Midbrain (tissue), 1 donor: ENCODE measurements around the gene LGR6.
"Not testable (repeated sequence)": the region's sequence is repeated elsewhere in the genome, so short reads cannot be mapped to it uniquely, and the experiment has no call there.

Experiments
- DNase-seq: peaks from one replicate; lab custom pipeline; 2025; lab: John Stamatoyannopoulos, UW

The LGR6 gene

DNA sequence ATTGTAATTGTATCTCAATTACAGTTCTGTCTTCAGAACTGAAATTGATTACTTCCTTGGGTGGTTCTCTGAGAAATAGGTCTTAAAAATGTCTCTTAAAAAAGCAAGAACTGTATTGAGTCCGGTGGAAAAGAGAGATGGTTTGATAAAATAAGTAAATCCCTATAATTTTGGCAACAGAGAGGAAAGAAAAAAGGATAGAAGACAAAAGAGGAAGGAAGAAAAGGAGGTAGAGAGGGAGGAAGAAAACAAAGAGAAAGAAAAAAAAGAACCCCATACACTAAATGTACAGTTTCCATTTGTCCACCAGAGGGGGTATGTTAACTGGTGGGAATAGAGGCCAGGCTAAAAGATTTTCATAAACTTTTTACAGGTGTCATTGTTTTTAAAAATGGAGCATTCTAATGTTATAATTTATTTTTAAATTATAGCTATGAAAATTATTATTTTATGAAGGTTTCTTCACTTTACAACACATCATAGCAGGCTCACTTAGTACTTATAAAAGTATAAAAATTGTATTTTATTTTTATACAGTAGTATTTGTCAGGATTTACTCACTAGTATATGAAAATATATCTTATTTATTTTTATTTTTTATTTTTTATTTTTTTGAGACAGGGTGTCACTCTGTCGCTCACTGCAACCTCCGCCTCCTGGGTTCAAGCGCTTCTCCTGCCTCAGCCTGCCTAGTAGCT, 150.2 kb downstream of the LGR6 start:
- DNase-seq, result peak; percentile 27

DNA sequence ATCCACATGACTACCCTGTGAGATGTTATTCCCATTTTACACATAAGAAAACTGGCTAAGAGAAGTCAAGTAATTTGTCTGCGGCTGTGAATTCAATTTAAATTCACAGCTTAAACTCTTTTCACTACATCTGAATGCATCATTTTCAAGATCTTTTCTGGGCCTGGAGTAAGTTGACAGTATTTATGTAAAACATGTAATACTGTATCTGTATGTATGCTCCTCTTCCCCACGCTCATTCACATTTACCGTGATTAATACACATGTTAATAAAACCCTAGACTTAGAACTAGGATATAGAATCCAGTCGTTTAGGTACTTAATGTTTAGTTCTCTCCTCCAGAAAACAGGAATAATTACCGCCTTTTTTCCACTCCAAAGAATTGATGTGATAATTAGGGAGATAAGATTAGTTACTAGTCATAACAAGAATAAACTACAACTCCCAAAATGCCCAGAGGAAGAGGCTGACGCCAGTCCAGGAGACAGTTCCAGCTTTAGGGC, 154.5 kb downstream of the LGR6 start:
- no peak for DNase-seq

DNA sequence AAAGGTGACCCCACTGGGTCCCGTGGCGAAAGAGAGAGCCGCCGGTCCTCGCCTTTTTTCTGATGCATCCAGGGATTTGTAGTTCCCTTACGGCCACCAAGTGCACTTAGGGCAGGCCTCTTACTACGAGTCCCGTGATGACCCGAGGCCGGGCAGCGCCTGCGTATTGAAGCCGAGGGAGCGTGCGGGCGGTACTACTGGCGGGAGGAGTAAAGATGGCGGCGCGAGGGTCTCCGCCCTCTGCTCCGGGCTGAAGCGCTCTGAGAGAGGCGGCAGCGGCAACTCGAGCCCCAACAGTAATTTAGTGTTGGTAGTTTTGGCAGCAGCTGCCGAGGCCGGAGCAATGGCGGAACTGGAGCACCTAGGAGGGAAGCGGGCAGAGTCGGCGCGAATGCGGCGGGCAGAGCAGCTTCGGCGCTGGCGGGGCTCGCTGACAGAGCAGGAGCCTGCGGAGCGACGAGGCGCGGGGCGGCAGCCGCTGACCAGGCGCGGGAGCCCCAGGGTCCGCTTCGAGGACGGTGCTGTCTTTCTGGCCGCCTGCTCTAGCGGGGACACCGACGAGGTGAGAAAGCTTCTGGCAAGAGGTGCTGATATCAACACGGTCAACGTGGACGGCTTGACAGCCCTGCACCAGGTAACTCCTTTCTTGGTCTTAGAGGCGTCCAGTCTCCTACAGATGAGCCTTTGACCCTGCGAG, 155.1 kb downstream of the LGR6 start, which contains the start of gene PPP1R12B:
TSS of gene PPP1R12B (plus strand) at position 191 of the 697 bp plus-strand sequence. CDS start at position 344, 153 bp downstream.
- DNase-seq, result peak; percentile 100

DNA sequence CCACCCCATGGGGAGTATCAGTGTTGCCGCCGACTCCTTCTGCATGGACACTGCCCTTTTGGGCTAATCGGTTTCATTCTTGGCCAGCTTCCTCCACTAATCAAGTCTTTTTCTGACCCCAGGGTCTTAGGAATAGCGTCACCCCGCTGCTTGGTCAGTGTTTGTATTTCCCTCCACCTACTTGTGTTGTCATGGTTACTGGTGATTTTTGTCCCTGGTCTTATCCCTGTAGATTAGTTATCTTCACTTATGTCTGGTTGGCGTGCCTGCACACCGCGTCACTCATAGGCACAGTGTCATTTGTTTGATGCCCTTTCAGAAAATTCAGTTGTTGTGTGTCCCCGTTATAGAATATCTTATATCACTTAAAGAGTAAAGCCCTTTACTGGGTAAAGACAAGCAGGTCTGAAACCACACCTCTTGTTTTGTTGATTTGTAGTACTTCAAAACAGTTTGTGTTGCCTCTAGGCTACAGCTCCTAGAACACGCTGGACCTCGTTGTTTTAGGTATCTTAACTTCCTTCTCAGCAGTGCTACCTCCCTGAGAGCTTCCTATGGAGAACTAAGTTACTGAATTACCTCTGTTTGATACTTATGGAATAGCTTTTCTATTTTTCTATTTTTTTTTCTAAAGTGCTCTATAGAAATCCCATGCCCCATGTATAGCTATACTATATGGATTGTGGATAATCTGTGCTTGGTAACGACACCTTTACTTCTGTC, 155.8 kb downstream of the LGR6 start:
- DNase-seq, result peak; percentile 18

DNA sequence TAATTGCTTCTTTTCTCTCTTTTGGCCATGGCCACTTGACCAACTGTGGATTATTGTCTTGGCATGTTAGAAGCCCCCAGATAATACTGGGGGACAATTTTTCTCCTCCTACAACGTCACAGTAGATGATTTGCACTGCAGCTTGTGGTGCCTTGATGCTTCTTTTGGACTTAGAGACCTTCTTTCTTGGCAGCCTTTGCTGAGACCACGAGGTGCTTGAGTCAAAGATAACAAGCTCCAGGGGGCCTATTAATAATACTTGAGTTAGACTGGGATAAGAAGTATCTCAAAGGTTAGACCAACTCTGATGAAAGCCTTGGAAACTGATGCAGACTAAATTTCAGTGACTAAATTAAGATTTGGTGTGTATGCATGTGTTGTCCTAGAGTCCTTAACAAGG, 158.1 kb downstream of the LGR6 start:
- DNase-seq, result no peak

DNA sequence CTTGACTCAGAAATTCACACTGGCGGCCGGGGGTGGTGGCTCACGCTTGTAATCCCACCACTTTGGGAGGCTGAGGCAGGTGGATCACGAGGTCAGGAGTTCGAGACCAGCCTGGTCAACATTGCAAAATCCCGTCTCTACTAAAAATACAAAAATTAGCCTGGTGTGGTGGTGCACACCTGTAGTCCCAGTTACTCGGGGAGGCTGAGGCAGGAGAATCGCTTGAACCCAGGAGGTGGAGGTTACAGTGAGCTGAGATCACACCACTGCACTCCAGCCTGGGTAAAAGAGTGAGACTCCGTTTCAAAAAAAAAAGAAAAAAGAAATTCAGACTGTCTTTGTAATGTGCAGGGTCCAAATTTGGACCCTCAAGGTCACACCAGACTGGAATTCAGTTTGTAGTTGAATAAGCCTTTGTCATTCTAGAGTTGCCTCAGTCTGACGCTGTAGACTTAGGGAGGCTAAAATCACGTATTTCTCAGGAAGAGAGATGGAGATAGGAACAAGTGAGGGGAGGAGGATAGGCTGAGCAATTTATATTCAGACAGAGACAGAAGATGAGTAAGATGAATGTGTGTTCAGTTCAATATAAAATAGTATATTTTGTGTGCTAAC, 159.1 kb downstream of the LGR6 start:
- not testable (repeated sequence) for DNase-seq

DNA sequence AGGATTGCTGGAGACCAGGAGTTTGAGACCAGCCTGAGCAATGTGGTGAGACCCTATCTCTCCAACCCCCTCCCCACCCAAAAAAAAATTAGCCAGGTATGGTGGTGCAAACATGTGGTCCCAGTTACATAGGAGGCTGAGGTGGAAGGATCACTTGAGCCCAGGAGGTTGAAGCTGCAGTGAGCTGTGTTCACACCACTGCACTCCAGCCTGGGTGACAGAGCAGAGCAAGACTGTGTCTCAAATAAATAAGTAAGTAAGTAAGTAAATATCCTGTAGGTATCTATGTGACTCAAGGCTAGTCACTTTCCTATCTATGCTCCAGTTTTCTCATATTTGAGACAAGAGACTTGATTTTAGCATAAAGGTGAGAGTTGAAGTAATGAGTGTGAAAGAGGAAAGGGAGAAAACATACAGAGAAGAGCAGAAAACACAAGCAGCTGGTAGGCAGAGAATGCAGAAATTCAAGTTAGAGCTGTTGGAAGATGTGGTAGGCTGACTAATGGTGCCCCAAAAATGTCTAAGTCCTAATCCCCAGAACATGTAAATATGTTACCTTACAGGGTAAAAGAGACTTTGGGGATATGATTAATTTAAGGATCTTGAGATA, 162.4 kb downstream of the LGR6 start:
- no peak for DNase-seq

DNA sequence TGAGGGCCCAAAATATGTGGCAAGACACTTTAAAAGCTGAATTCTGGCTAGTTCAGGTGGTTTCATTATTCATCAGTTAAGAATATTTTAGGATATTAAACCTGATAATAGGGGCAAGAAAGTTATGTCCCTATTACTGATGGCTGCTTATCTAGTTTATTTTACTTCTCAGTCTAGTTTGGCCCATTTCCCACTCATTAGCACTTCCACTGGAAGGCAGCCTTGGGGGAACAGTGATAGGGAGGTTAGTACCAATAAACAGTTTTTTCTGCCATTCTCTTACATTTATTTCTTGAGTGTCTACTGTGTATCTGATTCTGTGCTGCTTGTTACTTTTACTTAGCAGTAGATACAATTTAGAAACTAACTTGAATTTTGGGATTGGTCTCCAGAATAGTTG, 163.9 kb downstream of the LGR6 start:
- no peak for DNase-seq

DNA sequence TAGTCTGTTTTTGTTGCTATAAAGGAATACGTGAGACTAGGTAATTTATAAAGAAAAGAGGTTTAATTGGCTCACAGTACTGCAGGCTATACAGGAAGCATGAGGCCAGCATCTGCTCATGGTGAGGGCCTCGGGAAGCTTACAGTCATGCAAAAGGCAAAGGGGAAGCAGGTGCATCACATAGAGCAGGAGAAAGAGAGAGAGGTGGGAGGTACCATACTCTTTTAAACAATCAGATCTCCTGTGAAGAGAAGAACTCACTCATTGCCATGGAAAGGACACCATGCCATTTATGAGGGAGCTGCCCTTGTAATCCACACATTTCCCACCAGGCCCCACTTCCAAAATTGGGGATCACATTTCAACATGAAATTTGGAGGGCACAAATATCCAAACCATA, 167.6 kb downstream of the LGR6 start:
- DNase-seq, result no peak

DNA sequence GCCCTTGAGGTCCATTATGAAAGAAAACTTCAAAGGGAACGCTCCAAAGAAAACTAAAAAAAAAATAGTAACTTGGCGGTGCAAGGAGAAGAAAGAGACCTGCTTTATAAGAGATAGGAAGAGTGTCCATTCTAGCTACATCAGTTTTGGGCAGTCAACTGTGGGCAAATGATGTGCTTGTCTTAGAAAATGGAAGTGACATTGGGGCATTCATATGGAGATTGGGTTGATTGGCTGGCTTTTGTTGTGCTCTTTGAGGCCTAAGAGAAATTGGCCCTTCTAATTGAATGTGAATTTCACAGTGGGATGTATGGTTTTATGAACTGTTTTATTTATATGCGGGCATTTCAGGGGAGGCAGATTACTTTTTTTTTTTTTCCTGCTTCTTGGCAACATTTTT, 168.1 kb downstream of the LGR6 start:
- no peak for DNase-seq

DNA sequence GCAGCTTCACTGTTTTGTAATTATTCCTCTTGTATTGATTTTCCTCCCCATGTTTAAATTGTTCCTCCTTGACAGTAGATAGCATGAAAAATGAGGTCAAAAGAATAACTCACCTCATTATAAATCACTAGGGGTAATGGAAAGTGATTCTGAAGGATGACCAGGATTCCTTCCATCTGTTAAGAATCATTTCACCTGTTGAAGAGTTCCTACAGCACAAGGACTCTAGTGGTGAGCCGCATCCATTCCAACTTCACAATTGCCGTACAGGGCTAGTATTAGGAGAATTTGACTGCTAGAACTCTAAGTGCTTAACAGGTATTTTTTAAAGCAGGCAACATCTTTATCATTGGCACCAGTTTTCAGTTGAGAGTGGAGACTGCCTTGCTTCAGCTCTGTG, 168.6 kb downstream of the LGR6 start:
- DNase-seq, result no peak

DNA sequence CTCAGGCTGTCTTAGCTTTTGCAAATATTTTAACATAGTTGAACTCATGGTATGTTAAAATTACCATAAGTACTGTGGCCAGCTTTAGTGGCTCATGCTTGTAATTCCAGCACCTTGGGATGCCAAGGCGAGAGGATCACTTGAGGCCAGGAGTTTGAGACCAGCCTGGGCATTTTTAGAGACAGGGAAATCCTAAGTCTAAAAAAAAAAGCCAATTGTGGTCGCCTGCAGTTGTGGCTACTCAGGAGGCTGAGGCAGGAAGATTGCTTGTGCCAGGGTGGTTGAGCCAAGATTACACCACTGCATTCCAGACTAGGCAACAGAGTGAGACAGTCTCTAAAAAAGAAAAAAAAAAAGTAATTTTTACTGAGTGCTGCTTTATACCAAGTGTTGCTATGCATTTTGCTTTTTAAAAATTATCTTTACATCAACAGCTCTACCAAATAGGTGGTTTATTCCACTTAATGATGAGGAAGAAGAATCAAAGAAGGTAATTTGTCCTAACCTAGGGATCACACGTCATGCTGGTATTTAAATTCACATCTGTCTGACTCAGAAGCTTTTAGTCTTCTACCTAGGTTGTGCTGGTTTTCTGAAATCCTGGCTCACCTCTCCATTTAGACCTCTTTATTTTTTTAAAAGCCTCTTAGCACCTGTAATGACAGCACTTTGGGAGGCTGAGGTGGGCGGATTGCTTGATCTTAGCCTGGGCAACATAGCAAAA, 171.7 kb downstream of the LGR6 start:
- DNase-seq, result no peak

DNA sequence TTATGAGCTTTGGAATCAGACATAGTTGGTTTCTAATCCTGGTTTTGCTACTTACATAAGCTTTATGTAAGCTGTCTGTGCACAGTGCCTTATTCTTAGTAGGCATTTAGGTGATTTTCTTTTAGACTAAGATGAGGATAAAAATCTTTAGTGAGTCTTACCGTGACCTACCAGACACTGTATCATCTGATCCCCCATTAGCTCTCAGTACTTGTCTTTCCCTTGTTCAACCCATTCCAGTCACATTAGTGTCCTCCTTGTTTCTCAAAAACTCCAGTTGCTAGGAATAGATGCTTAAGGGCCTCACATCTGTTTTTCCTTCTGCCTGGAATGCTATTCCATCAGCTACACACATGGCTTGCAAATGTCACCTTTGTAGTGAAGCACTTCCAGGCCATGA, 173.7 kb downstream of the LGR6 start:
- DNase-seq, result no peak
